Naive B cell (primary cell): ENCODE measurements around the gene STXBP5. TPM values are rescaled to one million over a fixed set of nuclear protein-coding genes. Genes with fewer than 3 reads are reported as not detected.

Experiments
- ATAC-seq, 2 donors: fragments of 150-1000 bp; cut with Tn5 transposase; 2 replicates each; pipeline ENCODE4 v1.10.0; 2021; ENCODE audit warnings: low read depth in 2 of 2, mild to moderate bottlenecking in 2 of 2, moderate library complexity in 2 of 2
- DNase-seq: peaks from one replicate; pipeline ENCODE4 v3.0.0; 2022
- H3K27ac Mint-ChIP-seq, 6 donors: one replicate each; pipeline ENCODE4 v1.8.0; 2020 to 2022; ENCODE audit warnings: mild to moderate bottlenecking in 6 of 6, mixed read lengths in 6 of 6, moderate library complexity in 5 of 6, inconsistent platforms in 2 of 6
- H3K27me3 Mint-ChIP-seq, 3 donors: one replicate each; pipeline ENCODE4 v1.8.0; 2021 to 2022; ENCODE audit warnings: mixed read lengths in 3 of 3, mild to moderate bottlenecking in 1 of 3
- H3K36me3 Mint-ChIP-seq, 2 donors: one replicate each; pipeline ENCODE4 v1.8.0; 2020 to 2022; ENCODE audit warnings: mixed read lengths in 2 of 2, inconsistent platforms in 1 of 2, mild to moderate bottlenecking in 1 of 2
- H3K4me1 Mint-ChIP-seq, 3 donors: one replicate each; pipeline ENCODE4 v1.8.0; 2020 to 2022; ENCODE audit warnings: mixed read lengths in 3 of 3, inconsistent platforms in 1 of 3, mild to moderate bottlenecking in 1 of 3, moderate library complexity in 1 of 3
- H3K4me3 Mint-ChIP-seq, 8 donors: one replicate each; pipeline ENCODE4 v1.8.0; 2020 to 2022; ENCODE audit warnings: mild to moderate bottlenecking in 8 of 8, mixed read lengths in 8 of 8, moderate library complexity in 8 of 8, inconsistent platforms in 2 of 8
- H3K9me3 Mint-ChIP-seq, 7 donors: one replicate each; pipeline ENCODE4 v1.8.0; 2020 to 2022; ENCODE audit warnings: mixed read lengths in 7 of 7, mild to moderate bottlenecking in 5 of 7, inconsistent platforms in 2 of 7, moderate library complexity in 1 of 7
- polyA plus RNA-seq, 6 donors: library from polyadenylated mRNA; unstranded; fragments of 300-500 nt; fragmentation: Illumina TruSeq; gene quantifications; one replicate each; pipeline ENCODE4 v1.2.3, GENCODE V29; 2021; ENCODE audit warnings: low read depth in 6 of 6

Gene STXBP5
- 1 to 10 TPM; 2.2 to 5.0 (median 2.9) TPM for polyA plus RNA-seq

DNA sequence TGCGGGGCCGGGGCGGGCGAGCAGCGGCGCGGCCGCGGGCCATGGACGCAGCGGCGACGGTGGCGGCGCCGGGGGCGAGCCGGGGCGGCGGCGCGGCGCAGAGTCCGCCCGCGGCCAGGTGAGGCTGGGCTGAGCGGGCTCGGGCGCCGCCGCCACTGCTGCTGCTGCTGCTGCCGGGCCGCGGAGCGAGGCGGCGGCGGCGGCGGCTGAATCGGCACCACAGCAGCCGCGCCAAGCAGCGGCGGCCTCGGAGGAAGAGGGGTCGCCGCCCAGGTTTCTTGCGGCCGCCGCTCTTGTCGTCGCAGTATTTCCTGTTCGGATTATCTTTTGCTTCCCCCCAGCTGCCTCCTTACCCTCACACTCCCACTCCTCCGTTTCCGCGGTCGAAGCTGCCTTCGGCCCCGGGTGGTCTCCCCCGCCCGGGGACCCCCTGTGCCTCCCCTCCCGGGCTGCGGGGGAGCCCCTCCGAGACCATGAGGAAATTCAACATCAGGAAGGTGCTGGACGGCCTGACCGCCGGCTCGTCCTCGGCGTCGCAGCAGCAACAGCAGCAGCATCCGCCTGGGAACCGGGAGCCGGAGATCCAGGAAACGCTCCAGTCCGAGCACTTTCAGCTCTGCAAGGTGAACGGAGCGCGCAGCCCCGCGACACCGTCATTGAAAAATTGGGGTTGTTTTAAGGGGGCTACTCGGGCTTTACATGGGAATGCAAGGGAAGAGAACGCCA, at the start of gene STXBP5:
STXBP5 (plus strand) TSS at position 358 of the 726 bp plus-strand sequence; CDS start at position 474, 116 bp downstream.
- no peaks in the 10 kb centered on the region for H3K36me3 Mint-ChIP-seq
- peak within 1 kb of the TSS; percentile 89 to 99 (median 97) for H3K27ac Mint-ChIP-seq
- DNase-seq (peak; percentile 39), ATAC-seq (peak; percentile 22 to 23)
- no peaks in the 10 kb centered on the region for H3K9me3 Mint-ChIP-seq
- no peaks in the 10 kb centered on the region for H3K27me3 Mint-ChIP-seq
- peak within 1 kb of the TSS; percentile 91 to 99 (median 98) for H3K4me3 Mint-ChIP-seq
- peaks cover 22 to 32% (median 23%) of the 10 kb centered on the region in 3 donors for H3K4me1 Mint-ChIP-seq

DNA sequence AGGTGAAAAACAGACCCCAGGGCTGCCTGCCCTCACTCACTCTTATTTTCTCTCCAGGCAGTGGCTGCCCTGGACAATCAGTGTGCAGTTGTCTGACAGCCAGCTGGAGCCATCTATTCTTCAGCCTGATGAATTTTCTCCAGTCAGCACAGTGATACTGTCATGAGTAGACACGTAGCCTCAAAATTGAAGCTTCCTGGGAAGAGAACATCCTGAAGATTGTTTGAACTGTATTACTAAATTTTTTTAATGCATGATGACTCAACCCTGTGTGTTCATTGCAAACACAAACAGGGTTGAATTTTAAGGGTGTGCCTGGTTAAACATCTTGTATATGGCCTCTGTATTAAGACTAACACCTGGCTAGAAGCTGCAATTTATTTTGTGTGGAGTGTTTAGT, 49.8 kb upstream of the STXBP5 start:
- no peaks in the 10 kb centered on the region for H3K36me3 Mint-ChIP-seq
- H3K27me3 Mint-ChIP-seq, result peaks cover 27 to 52% (median 33%) of the 10 kb centered on the region in 3 donors
- H3K9me3 Mint-ChIP-seq, result peaks cover 0 to 3% (median 0%) of the 10 kb centered on the region in 7 donors
- no peak for DNase-seq
- no peak overlapping the region for H3K27ac Mint-ChIP-seq
- ATAC-seq, result no peak
- H3K4me3 Mint-ChIP-seq, result no peak overlapping the region
- no peaks in the 10 kb centered on the region for H3K4me1 Mint-ChIP-seq

DNA sequence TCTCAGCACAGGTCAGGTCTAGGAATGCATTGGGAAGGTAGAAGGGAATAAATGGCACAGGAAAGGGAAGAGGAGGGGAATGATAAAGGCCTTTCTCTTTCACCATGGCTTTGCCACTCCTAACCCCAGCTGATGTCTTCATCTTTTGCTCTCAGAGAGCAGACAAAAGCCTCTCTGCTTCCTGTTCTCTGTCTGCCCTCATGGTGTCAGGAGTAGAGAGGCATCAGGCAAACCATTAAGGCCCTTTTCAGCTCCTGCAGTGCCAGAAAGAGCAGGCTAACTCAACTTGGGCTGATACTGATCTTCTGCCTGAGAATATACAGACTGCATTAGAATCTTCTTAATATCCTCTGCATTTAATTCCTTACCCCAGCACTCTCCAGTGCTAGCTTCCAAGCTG, 48.0 kb upstream of the STXBP5 start:
- H3K27ac Mint-ChIP-seq, result no peak overlapping the region
- H3K4me1 Mint-ChIP-seq, result no peaks in the 10 kb centered on the region
- DNase-seq (no peak), ATAC-seq (no peak)
- no peaks in the 10 kb centered on the region for H3K36me3 Mint-ChIP-seq
- peaks cover 28 to 43% (median 29%) of the 10 kb centered on the region in 3 donors for H3K27me3 Mint-ChIP-seq
- no peak overlapping the region for H3K4me3 Mint-ChIP-seq
- peaks cover 0 to 3% (median 0%) of the 10 kb centered on the region in 7 donors for H3K9me3 Mint-ChIP-seq

DNA sequence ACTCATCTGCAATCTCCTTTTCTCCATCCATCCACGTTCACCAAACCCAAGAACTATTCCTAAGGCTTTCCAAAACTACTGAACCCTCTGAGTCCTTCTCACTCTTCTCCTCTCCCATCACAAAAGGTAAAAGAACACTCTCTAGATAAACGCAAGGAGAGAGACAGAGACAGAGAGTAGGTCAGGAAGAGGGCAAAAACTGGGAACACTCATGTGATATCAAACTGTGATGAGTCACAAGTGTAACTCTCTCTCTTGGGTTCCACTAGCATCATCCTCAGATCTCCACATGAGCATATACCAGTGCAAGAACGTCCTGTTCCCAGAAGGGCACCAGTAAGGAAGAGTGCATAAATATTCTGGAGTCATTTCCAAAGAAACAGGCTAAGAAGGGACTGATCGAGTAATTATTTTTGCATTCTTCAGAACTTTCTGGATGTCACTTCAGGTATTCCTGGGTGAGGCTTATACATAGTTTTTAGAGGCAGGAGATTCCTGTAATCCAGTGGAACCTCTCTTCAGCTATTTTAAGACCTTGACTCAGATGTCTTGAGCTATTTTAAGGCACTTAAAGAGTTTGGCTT, 47.3 kb upstream of the STXBP5 start:
- H3K4me1 Mint-ChIP-seq, result no peaks in the 10 kb centered on the region
- H3K36me3 Mint-ChIP-seq, result no peaks in the 10 kb centered on the region
- H3K27me3 Mint-ChIP-seq, result peaks cover 29 to 40% (median 32%) of the 10 kb centered on the region in 3 donors
- DNase-seq (no peak), ATAC-seq (no peak)
- no peak overlapping the region for H3K27ac Mint-ChIP-seq
- H3K4me3 Mint-ChIP-seq, result no peak overlapping the region
- H3K9me3 Mint-ChIP-seq, result peaks cover 0 to 3% (median 0%) of the 10 kb centered on the region in 7 donors

DNA sequence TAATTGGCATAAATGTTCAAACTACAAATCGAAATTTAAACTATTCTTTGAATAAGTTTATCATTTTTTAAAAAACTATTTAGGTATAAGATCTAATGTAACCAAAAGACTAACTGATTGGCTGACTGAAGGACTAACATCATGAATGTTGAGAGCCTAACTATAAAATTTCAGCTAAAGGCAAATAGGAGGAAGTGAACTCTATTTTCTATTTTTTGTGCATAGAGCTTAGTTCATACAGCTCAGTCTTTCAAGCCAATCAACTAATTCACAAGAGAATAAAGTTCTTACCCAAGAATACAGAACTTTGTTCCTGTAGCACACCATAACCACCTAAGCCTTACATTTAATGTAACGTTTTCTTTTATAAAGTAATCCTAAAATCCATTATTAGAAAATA, 46.3 kb upstream of the STXBP5 start:
- H3K27me3 Mint-ChIP-seq, result peaks cover 28 to 33% (median 29%) of the 10 kb centered on the region in 3 donors

DNA sequence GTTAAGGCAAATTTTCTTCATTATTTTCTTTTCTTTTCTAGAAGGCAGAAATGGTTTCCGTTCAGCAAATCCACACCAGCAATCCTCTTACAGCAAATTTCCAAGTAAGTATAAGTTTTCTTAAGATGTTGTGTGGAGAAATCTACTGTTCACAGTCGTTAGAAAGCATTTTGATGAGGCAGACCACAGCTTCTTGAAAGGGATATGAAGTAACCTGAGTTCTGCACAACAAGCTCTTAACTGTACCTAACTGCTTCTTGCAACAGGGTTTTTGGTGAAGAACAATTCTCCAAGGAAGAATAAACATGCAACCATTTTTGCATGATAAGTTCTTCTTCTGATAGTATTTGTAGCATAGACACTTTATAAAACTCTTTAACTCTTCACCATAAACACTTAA, 45.3 kb upstream of the STXBP5 start:
- H3K36me3 Mint-ChIP-seq, result no peaks in the 10 kb centered on the region
- no peak overlapping the region for H3K4me3 Mint-ChIP-seq
- ATAC-seq (no peak), DNase-seq (no peak)
- H3K4me1 Mint-ChIP-seq, result no peaks in the 10 kb centered on the region
- peaks cover 19 to 23% (median 21%) of the 10 kb centered on the region in 3 donors for H3K27me3 Mint-ChIP-seq
- H3K27ac Mint-ChIP-seq, result peak overlapping the region in 1 of 6 donors; percentile 10
- no peaks in the 10 kb centered on the region for H3K9me3 Mint-ChIP-seq

More for the DNA sequence above, 46.3 kb upstream of the STXBP5 start:
- Mint-ChIP-seq H3K27ac (no peak overlapping the region), H3K4me1 (no peaks in the 10 kb centered on the region), H3K9me3 (peaks cover 0 to 1% (median 0%) of the 10 kb centered on the region in 7 donors), H3K36me3 (no peaks in the 10 kb centered on the region), H3K4me3 (no peak overlapping the region)
- ATAC-seq (no peak), DNase-seq (no peak)

DNA sequence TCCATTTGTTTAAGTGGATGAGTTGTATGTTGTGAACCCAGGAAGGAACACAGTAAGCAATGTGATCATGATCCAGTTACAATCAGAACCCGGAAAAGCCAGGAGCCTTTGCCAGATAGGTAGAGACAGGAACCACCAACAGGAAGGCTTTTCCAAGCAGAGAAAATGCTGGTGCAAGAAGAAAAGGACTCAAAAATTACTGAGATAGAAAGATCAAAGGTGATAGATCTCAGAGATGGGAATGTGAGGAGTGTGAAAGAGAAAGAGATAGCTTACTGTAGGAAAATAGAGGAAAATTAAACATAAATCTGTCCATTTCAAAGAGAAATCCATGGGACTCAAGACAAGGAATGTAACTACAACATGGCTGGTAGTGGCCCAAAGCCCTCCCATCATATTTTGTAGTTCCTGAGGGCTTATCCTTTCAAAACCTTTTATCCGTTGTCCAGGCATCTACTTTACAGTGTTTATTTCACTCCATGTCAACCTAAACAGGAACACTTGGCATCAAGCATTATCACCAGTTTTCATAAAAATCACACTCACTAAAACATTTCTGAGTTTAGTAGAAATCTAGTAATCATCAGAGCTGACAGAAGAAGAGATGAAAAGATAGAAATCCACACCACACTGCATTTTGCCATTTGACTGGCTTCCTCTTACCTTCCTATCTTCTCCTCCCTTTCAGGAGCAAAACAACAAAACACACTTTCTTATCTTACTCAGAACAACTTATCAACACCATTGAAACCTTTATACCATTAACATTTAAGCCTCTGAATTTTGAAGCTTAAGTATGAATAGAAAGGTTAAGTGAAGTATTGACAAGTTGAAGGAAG, 44.5 kb upstream of the STXBP5 start:
- no peak overlapping the region for H3K4me3 Mint-ChIP-seq

DNA sequence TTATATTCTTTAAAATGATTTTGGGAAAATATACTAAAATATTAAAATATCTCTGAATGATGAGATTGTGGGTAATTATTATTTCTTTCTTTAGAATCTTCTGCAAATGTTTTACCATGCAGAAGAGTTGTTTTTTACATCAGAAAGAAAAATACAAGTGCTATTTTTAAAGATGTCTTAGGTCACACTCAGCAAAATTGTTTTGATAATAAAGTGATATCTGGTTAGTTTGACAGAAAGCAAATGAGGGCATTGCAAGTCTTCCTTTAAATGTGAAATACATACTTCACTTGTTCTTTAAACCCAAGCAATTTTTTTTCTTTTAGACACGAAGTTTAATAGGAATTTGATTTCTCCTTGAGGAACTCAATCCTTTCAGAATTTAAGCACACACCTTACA, 43.6 kb upstream of the STXBP5 start:
- no peak overlapping the region for H3K4me3 Mint-ChIP-seq
- H3K4me1 Mint-ChIP-seq, result no peaks in the 10 kb centered on the region
- H3K27me3 Mint-ChIP-seq, result peaks cover 13 to 15% (median 15%) of the 10 kb centered on the region in 3 donors
- H3K27ac Mint-ChIP-seq, result no peak overlapping the region
- no peaks in the 10 kb centered on the region for H3K9me3 Mint-ChIP-seq
- DNase-seq (no peak), ATAC-seq (no peak)
- no peaks in the 10 kb centered on the region for H3K36me3 Mint-ChIP-seq

More for the DNA sequence above, 44.5 kb upstream of the STXBP5 start:
- Mint-ChIP-seq H3K9me3 (no peaks in the 10 kb centered on the region), H3K27ac (no peak overlapping the region), H3K27me3 (peaks cover 13 to 17% (median 17%) of the 10 kb centered on the region in 3 donors), H3K36me3 (no peaks in the 10 kb centered on the region), H3K4me1 (no peaks in the 10 kb centered on the region)
- DNase-seq (no peak), ATAC-seq (no peak)

DNA sequence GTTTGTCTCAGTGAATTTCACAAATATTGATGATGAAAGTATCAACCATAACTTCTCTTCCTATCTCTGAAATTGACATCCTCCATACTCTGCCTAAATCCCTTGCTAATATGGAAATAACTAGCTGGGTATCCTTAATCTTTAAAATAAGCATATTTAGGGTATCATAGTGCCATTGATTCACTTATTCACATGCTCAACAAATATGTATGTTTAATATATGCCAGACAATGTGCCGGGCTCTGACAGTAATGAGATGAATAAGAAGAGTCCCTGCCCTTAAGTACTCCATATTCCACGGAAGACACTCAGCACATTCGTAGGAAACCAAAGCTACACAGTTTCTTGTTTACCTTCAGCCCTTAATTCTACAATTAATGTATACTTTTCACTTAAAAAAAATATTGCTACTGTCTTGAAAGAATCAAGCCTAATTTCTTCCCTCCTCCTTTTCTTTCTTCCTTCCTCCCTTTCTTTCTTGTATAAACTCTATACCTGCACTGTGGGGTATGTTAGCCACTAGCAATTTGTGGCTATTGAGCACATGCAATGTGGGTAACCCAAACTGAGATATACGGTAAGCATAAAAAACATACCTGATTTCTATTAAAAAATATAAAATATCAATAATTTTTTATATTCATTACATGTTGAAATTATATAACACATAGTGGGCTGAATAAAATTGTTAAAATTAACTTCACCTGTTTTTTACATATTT, 42.8 kb upstream of the STXBP5 start:
- H3K4me3 Mint-ChIP-seq, result no peak overlapping the region
- H3K36me3 Mint-ChIP-seq, result no peaks in the 10 kb centered on the region
- H3K9me3 Mint-ChIP-seq, result no peaks in the 10 kb centered on the region
- ATAC-seq (no peak), DNase-seq (no peak)
- H3K4me1 Mint-ChIP-seq, result no peaks in the 10 kb centered on the region
- peaks cover 6 to 11% (median 7%) of the 10 kb centered on the region in 3 donors for H3K27me3 Mint-ChIP-seq
- no peak overlapping the region for H3K27ac Mint-ChIP-seq

DNA sequence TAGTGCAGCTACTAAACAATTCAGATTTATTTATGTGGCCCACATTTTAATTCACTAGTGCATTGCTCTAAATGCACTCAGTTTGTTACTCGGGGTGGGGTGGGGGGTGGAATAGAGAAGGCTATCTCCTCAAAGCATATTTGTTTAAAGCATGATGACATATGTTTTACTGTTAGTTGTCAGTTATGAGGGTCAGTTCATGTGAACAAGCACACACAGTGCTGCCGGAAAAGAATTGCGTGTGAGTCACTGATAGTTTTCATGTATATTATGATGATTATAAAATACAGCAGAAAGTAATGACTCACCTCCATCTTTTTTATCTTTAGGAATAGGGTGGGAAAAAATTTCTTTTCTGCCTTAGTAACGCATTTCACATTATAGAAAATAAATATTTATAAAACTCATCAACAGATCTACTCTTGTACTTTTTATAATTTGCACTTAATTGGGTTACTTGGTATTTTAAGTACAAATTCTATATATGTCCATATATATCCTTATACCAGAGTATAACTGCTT, 42.2 kb upstream of the STXBP5 start:
- no peaks in the 10 kb centered on the region for H3K4me1 Mint-ChIP-seq
- peaks cover 0 to 6% (median under 1%) of the 10 kb centered on the region in 3 donors for H3K27me3 Mint-ChIP-seq
- H3K9me3 Mint-ChIP-seq, result no peaks in the 10 kb centered on the region
- H3K4me3 Mint-ChIP-seq, result no peak overlapping the region
- no peak overlapping the region for H3K27ac Mint-ChIP-seq
- H3K36me3 Mint-ChIP-seq, result no peaks in the 10 kb centered on the region
- ATAC-seq, result no peak
- DNase-seq, result no peak

DNA sequence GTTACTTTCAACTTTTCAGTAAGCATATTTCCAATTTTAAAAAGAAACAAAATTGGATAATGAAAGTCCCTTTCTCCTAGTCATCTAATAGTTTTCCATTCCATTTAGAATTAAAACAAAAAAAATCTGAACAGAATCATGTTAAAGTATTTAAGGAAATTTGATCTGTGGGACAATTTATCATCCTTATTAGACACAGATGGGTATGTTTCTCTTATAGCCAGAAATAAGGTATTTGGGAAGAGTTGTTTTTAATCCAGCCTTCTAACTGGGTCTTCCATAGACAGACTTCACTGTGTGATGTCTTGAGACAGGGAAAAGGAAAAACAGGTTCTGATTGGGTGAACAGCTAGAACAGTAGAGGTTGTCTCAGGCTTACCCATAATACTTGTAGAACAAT, 39.5 kb upstream of the STXBP5 start:
- H3K4me3 Mint-ChIP-seq, result no peak overlapping the region
- H3K27me3 Mint-ChIP-seq, result peaks cover 0 to 6% (median 0%) of the 10 kb centered on the region in 3 donors
- no peak for ATAC-seq
- H3K36me3 Mint-ChIP-seq, result no peaks in the 10 kb centered on the region
- H3K9me3 Mint-ChIP-seq, result no peaks in the 10 kb centered on the region
- no peaks in the 10 kb centered on the region for H3K4me1 Mint-ChIP-seq
- DNase-seq, result no peak
- H3K27ac Mint-ChIP-seq, result no peak overlapping the region

DNA sequence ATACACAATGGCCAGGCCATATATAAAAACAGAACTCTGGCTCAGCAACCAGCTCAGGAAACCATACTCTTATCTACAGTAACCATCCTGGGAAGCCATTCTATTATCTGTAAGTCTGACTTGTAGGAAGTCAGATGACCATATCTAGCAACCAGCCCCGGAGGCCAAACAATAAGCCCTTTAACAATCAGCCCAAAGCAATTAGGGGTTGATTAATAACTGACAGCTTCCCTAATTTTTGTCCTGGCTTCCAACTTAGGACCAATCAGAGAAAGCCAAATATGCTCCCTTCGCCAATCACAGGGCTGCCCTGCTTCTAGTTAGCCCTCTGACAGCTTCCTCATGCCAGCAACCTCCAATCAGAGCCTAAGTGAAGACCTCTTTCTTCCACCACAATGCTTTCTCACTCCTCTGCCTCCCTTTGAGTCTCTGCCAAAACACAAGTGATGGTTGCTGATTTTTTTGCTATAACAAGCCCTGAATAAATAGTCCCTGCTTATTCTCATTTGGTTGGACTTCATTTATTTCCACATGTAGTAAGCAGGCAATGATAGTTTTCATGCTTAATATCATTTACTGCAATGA, 37.8 kb upstream of the STXBP5 start:
- Mint-ChIP-seq H3K4me3 (no peak overlapping the region), H3K9me3 (no peaks in the 10 kb centered on the region), H3K27ac (no peak overlapping the region), H3K36me3 (no peaks in the 10 kb centered on the region), H3K27me3 (peaks cover 0 to 2% (median 0%) of the 10 kb centered on the region in 3 donors), H3K4me1 (no peaks in the 10 kb centered on the region)
- DNase-seq (no peak), ATAC-seq (no peak)
